ENCODE results near the gene PLA2G3.

GRCh38 chr22:31095637-31096249 lies 44.6 kb downstream of the PLA2G3 start:
- no peak for TF ChIP-seq EZH2 (IDR thresholded peaks at IDR 0.05; ENCODE audit: insufficient read depth, poor library complexity, severe bottlenecking)
- no peak for TF ChIP-seq EZH2phosphoT487 (IDR thresholded peaks at IDR 0.05; ENCODE audit: insufficient read depth, low read depth)
